H9 (cell line): ENCODE measurements around the gene ZSCAN25. TPM values are rescaled to one million over a fixed set of nuclear protein-coding genes. Genes with fewer than 3 reads are reported as not detected.
A peak's percentile ranks its signal among the peaks of the same experiment; 100 is the strongest.

Experiments used
- DNase-seq: peaks from one replicate; pipeline ENCODE4 v3.0.0-alpha.2; 2017
- H2AFZ ChIP-seq: one replicate; pipeline ENCODE4 v1.6.1; 2013; ENCODE audit warnings: mild to moderate bottlenecking, low read length, control low read depth, moderate library complexity
- H2AK5ac ChIP-seq: 2 replicates; pipeline ENCODE4 v1.6.1; 2013; ENCODE audit warnings: low read length, control low read depth, mixed read lengths; ENCODE audit not compliant: insufficient read length
- H2BK120ac ChIP-seq: one replicate; pipeline ENCODE4 v1.6.1; 2013; ENCODE audit warnings: low read depth, mild to moderate bottlenecking, low read length, control low read depth, inconsistent platforms; ENCODE audit not compliant: poor library complexity, severe bottlenecking
- H2BK12ac ChIP-seq: 2 replicates; pipeline ENCODE4 v1.6.1; 2013; ENCODE audit warnings: low read length, control low read depth, mixed read lengths, low read depth; ENCODE audit not compliant: insufficient read length
- H2BK15ac ChIP-seq: 2 replicates; pipeline ENCODE4 v1.6.1; 2013; ENCODE audit warnings: low read depth, low read length, control low read depth
- H2BK20ac ChIP-seq: one replicate; pipeline ENCODE4 v1.6.1; 2013; ENCODE audit warnings: low read depth, mild to moderate bottlenecking, low read length, control low read depth, inconsistent platforms; ENCODE audit not compliant: poor library complexity, severe bottlenecking
- H2BK5ac ChIP-seq: 2 replicates; pipeline ENCODE4 v1.6.1; 2013; ENCODE audit warnings: low read length, control low read depth, mixed read lengths; ENCODE audit not compliant: insufficient read length
- H3K14ac ChIP-seq: 2 replicates; pipeline ENCODE4 v1.6.1; 2013; ENCODE audit warnings: low read length, control low read depth; ENCODE audit not compliant: insufficient read depth
- H3K18ac ChIP-seq: 2 replicates; pipeline ENCODE4 v1.6.1; 2013; ENCODE audit warnings: low read depth, mild to moderate bottlenecking, mixed read lengths, low read length, control low read depth; ENCODE audit not compliant: insufficient read length
- H3K23ac ChIP-seq: 2 replicates; pipeline ENCODE4 v1.6.1; 2013; ENCODE audit warnings: low read length, control low read depth, mixed read lengths, low read depth; ENCODE audit not compliant: insufficient read length
- H3K23me2 ChIP-seq: 2 replicates; pipeline ENCODE4 v1.6.1; 2013; ENCODE audit warnings: low read depth, mild to moderate bottlenecking, mixed read lengths, low read length, control low read depth; ENCODE audit not compliant: insufficient read length, poor library complexity, severe bottlenecking
- H3K27ac ChIP-seq: 2 replicates; pipeline ENCODE4 v1.5.1; 2013; ENCODE audit warnings: low read length, control low read depth, mixed read lengths, low read depth; ENCODE audit not compliant: insufficient read length
- H3K27me3 ChIP-seq: 2 replicates; pipeline ENCODE4 v1.6.1; 2013; ENCODE audit warnings: low read length, control low read depth, inconsistent platforms; ENCODE audit not compliant: insufficient read depth
- H3K4ac ChIP-seq: 2 replicates; pipeline ENCODE4 v1.6.1; 2013; ENCODE audit warnings: low read depth, mild to moderate bottlenecking, control low read depth, inconsistent platforms, low read length, moderate library complexity
- H3K4me1 ChIP-seq: 2 replicates; pipeline ENCODE4 v1.6.1; 2013; ENCODE audit warnings: low read length, control low read depth, inconsistent platforms; ENCODE audit not compliant: insufficient read depth
- H3K4me2 ChIP-seq: 2 replicates; pipeline ENCODE4 v1.6.1; 2013; ENCODE audit warnings: low read length, control low read depth, mixed read lengths; ENCODE audit not compliant: insufficient read length, insufficient read depth
- H3K56ac ChIP-seq: 2 replicates; pipeline ENCODE4 v1.6.1; 2013; ENCODE audit warnings: low read depth, mild to moderate bottlenecking, mixed read lengths, low read length, control low read depth; ENCODE audit not compliant: insufficient read length
- H3K79me1 ChIP-seq: 2 replicates; pipeline ENCODE4 v1.6.1; 2013; ENCODE audit warnings: low read depth, mild to moderate bottlenecking, moderate library complexity, low read length, control low read depth, inconsistent platforms; ENCODE audit not compliant: insufficient read depth, poor library complexity, severe bottlenecking
- H3K79me2 ChIP-seq: 2 replicates; pipeline ENCODE4 v1.6.1; 2013; ENCODE audit warnings: low read length, control low read depth, inconsistent platforms; ENCODE audit not compliant: insufficient read depth
- H3K9ac ChIP-seq: 2 replicates; pipeline ENCODE4 v1.6.1; 2013; ENCODE audit warnings: low read length, control low read depth, mixed read lengths; ENCODE audit not compliant: insufficient read length; ENCODE audit errors: extremely low read depth
- H3K9me3 ChIP-seq: one replicate; pipeline ENCODE4 v1.6.1; 2013; ENCODE audit warnings: low read depth, low read length, inconsistent platforms; ENCODE audit not compliant: control insufficient read depth
- H3T11ph ChIP-seq: one replicate; pipeline ENCODE4 v1.6.1; 2013; ENCODE audit warnings: mild to moderate bottlenecking, low read length, control low read depth, inconsistent platforms
- H4K20me1 ChIP-seq: one replicate; pipeline ENCODE4 v1.6.1; 2013; ENCODE audit not compliant: control insufficient read depth, insufficient read length, insufficient read depth
- H4K5ac ChIP-seq: 2 replicates; pipeline ENCODE4 v1.6.1; 2013; ENCODE audit warnings: low read depth, mild to moderate bottlenecking, mixed read lengths, low read length, control low read depth; ENCODE audit not compliant: insufficient read length
- H4K8ac ChIP-seq: replicated peaks from 2 replicates; pipeline ENCODE4 v1.6.1; 2013; ENCODE audit warnings: low read length, control low read depth, mixed read lengths, low read depth; ENCODE audit not compliant: insufficient read length
- H4K91ac ChIP-seq: 2 replicates; pipeline ENCODE4 v1.6.1; 2013; ENCODE audit warnings: low read depth, mild to moderate bottlenecking, moderate library complexity, mixed read lengths, low read length, control low read depth; ENCODE audit not compliant: insufficient read length
- H3K27ac Mint-ChIP-seq, 3 experiments: 2 replicates in 2 of 3; 3 replicates in 1 of 3; pipeline ENCODE4 v1.8.0; 2020 to 2021; ENCODE audit warnings: mixed read lengths in 3 of 3, mild to moderate bottlenecking in 1 of 3, moderate library complexity in 1 of 3
- H3K27me3 Mint-ChIP-seq: 2 replicates; pipeline ENCODE4 v1.8.0; 2021; ENCODE audit warnings: low read depth, mild to moderate bottlenecking, moderate library complexity, mixed read lengths
- H3K36me3 Mint-ChIP-seq, 3 experiments: 2 replicates in 2 of 3; 3 replicates in 1 of 3; pipeline ENCODE4 v1.8.0; 2020 to 2021; ENCODE audit warnings: low read depth in 3 of 3, mixed read lengths in 3 of 3; ENCODE audit not compliant: insufficient read depth in 1 of 3
- H3K4me1 Mint-ChIP-seq, 2 experiments: 2 replicates each; pipeline ENCODE4 v1.8.0; 2020; ENCODE audit warnings: mixed read lengths in 2 of 2
- H3K4me3 Mint-ChIP-seq, 2 experiments: 2 replicates in 1 of 2; 3 replicates in 1 of 2; pipeline ENCODE4 v1.8.0; 2020 to 2021; ENCODE audit warnings: mild to moderate bottlenecking in 2 of 2, mixed read lengths in 2 of 2, moderate library complexity in 1 of 2
- H3K9me3 Mint-ChIP-seq, 2 experiments: 2 replicates in 1 of 2; 3 replicates in 1 of 2; pipeline ENCODE4 v1.8.0; 2020; ENCODE audit warnings: mild to moderate bottlenecking in 2 of 2, mixed read lengths in 2 of 2, moderate library complexity in 1 of 2
- CTCF ChIP-seq: fragments of 200-600 bp; sonication (generic); conservative IDR thresholded peaks from 3 replicates; pipeline ENCODE4 v1.8.0; 2021; ENCODE audit warnings: antibody characterized with exemption, mild to moderate bottlenecking
- WGBS: extraction: QIAGEN DNeasy Blood & Tissue Kit; methylation state at CpG from one replicate; pipeline ENCODE4 v1.1.7; 2013; ENCODE audit warnings: missing lambda C conversion rate, low lambda C conversion rate, mixed read lengths; ENCODE audit not compliant: insufficient read length; ENCODE audit errors: extremely low coverage; 5-methylcytosine and 5-hydroxymethylcytosine counted together
- total RNA-seq: library from RNA; stranded (reverse); gene quantifications from 2 replicates; pipeline ENCODE4 v1.2.1, GENCODE V29; 2021

Gene ZSCAN25
- total RNA-seq, 1 experiment from 2014 or later = 21.3 TPM

DNA sequence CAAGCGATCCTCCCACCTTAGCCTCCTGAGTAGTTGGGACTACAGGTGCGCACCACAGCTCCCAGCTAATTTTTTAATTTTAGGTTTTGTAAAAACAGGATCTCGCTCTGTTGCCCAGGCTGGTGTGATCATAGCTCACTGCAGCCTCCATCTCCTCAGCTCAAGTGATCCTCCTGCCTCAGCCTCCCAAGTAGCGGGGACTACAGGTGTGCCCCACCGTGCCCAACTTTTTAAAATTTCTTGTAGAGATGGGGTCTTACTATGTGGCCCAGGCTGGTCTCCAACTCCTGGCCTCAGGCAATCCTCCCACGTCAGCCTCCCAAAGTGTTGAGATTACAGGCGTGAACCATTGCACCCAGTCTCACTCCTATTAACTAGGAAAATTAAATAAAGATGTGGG, 11.2 kb upstream of the ZSCAN25 start:
- Histone ChIP-seq H2AFZ (no peak overlapping the region), H2BK15ac (no peak overlapping the region), H4K8ac (no peak overlapping the region), H3K27ac (no peak overlapping the region), H3T11ph (no peak overlapping the region), H3K4ac (no peak overlapping the region), H3K9me3 (no peaks in the 10 kb centered on the region), H3K14ac (no peak overlapping the region), H4K91ac (no peak overlapping the region), H3K27me3 (no peaks in the 10 kb centered on the region), H3K23me2 (no peaks in the 10 kb centered on the region), H3K79me2 (no peaks in the 10 kb centered on the region), H4K20me1 (no peaks in the 10 kb centered on the region), H3K23ac (no peak overlapping the region), H3K4me2 (no peak overlapping the region), H2BK120ac (no peak overlapping the region), H3K79me1 (no peaks in the 10 kb centered on the region), H3K18ac (no peak overlapping the region), H3K4me1 (no peaks in the 10 kb centered on the region), H2BK5ac (no peak overlapping the region), H4K5ac (no peak overlapping the region), H2AK5ac (no peak overlapping the region), H3K56ac (no peak overlapping the region), H3K9ac (no peak overlapping the region), H2BK12ac (no peak overlapping the region), H2BK20ac (no peak overlapping the region)
- TF ChIP-seq CTCF = no peak
- H3K9me3 Mint-ChIP-seq = no peaks in the 10 kb centered on the region
- H3K27me3 Mint-ChIP-seq = peaks cover 20% of the 10 kb centered on the region
- no peak for DNase-seq
- H3K36me3 Mint-ChIP-seq = no peaks in the 10 kb centered on the region
- whole genome bisulfite sequencing = no CpG with 5 or more reads among the region's 7 CpGs
- H3K4me3 Mint-ChIP-seq = no peak overlapping the region
- 0 out of 4 replicates have a peak, but pooled peaks cover 0 to 4% of the 10 kb centered on the region in 2 experiments for H3K4me1 Mint-ChIP-seq
- peak overlapping the region in 1 of 3 experiments; percentile 62; a peak in 1 of 7 replicates for H3K27ac Mint-ChIP-seq
